ENCODE data around the gene ZNF503. TPM values are rescaled to one million over a fixed set of nuclear protein-coding genes. Genes with fewer than 3 reads are reported as not detected.

ZNF503 gene
- total and polyA plus RNA-seq, 2 experiments from 2014 or later: 0.21 TPM; not detected in 1

DNA sequence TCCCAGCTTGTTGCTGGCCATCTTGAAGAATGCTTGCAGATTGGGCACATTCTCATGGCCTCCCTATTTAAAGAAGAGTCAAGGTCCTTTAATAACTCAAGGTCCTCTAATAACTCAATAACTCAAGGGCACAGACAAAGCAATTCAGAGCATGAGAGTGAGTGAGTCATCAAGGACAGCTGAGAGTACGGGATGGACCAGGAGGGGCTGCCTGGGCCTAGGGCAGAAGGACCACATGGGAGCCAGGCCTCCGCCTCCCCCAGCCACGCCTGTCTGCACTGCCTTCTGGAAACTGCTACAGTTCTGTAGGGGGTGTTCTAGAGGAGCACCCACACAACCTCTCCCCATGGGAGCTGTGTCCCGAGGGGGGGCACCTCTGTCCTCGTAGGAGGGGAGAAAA, 48.9 kb downstream of the ZNF503 start:
- Histone ChIP-seq H3K79me2 (replicated peaks; ENCODE audit: insufficient read depth) (no peaks in the 10 kb centered on the region), H3K27ac (ENCODE audit: low read depth) (no peak overlapping the region), H3K27me3 (ENCODE audit: insufficient read depth) (no peaks in the 10 kb centered on the region), H2AFZ (no peak overlapping the region), H3K36me3 (ENCODE audit: insufficient read depth) (no peaks in the 10 kb centered on the region), H3K4me2 (no peak overlapping the region), H4K20me1 (replicated peaks; ENCODE audit: insufficient read depth) (no peaks in the 10 kb centered on the region), H3K4me3 (no peak overlapping the region), H3F3A (replicated peaks; ENCODE audit: low read depth) (no peaks in the 10 kb centered on the region), H3K4me1 (ENCODE audit: insufficient read depth) (no peaks in the 10 kb centered on the region), H3K9me2 (ENCODE audit: insufficient read depth) (no peaks in the 10 kb centered on the region)
- H3K27ac Mint-ChIP-seq: no peak overlapping the region
- H3K9me3 Mint-ChIP-seq: 0 out of 3 replicates have a peak, but pooled peaks cover 2% of the 10 kb centered on the region
- H3K27me3 Mint-ChIP-seq (ENCODE audit: insufficient read depth, low read depth, poor library complexity): peaks cover 2% of the 10 kb centered on the region
- no peak for TF ChIP-seq STAT1 (IDR thresholded peaks at IDR 0.05; ENCODE audit: unreplicated experiment)
- TF ChIP-seq POLR2AphosphoS5 (IDR thresholded peaks at IDR 0.05; ENCODE audit: low read depth): no peak
- no peak for TF ChIP-seq CREB1 (CRISPR knock-in tag; IDR thresholded peaks at IDR 0.05; ENCODE audit: low read depth)
- TF ChIP-seq ZNF331 (CRISPR knock-in tag; IDR thresholded peaks at IDR 0.05; ENCODE audit: low read depth): no peak
- TF ChIP-seq EZH2phosphoT487 (IDR thresholded peaks at IDR 0.05; ENCODE audit: unreplicated experiment): no peak
- H3K36me3 Mint-ChIP-seq (ENCODE audit: low read depth): no peaks in the 10 kb centered on the region
- ATAC-seq (no peak), DNase-seq (ENCODE audit: low spot score) (no peak)
- H3K4me1 Mint-ChIP-seq: no peaks in the 10 kb centered on the region
- no peak overlapping the region for H3K4me3 Mint-ChIP-seq

DNA sequence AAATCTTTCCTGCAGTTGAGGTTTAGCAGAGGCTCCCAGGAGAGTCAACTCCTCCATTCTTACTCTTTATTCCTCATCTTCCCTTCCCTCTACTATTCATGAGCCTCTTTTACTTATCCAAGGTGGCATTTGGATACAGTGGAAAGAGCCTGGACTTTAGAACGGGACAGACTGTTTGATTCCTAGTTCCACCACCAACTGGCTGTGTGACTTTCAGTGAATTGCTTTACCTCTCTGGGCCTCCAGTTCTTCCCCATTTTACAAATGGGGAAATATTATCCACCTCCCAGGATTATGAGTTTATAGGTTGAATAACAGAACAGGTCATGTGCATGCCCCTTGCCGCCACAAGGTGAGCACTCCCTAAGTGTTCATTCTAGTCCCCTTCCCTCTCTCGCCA, 49.9 kb downstream of the ZNF503 start:
- Histone ChIP-seq H3K4me2 (no peak overlapping the region), H3K27ac (ENCODE audit: low read depth) (no peak overlapping the region), H4K20me1 (replicated peaks; ENCODE audit: insufficient read depth) (no peaks in the 10 kb centered on the region), H3K4me3 (no peak overlapping the region), H2AFZ (no peak overlapping the region), H3K36me3 (ENCODE audit: insufficient read depth) (no peaks in the 10 kb centered on the region), H3K4me1 (ENCODE audit: insufficient read depth) (no peaks in the 10 kb centered on the region), H3F3A (replicated peaks; ENCODE audit: low read depth) (no peaks in the 10 kb centered on the region), H3K27me3 (ENCODE audit: insufficient read depth) (no peaks in the 10 kb centered on the region), H3K9me2 (ENCODE audit: insufficient read depth) (no peaks in the 10 kb centered on the region), H3K79me2 (replicated peaks; ENCODE audit: insufficient read depth) (no peaks in the 10 kb centered on the region)
- Mint-ChIP-seq H3K27ac (no peak overlapping the region), H3K9me3 (0 out of 3 replicates have a peak, but pooled peaks cover 2% of the 10 kb centered on the region), H3K4me1 (no peaks in the 10 kb centered on the region), H3K4me3 (no peak overlapping the region), H3K36me3 (ENCODE audit: low read depth) (no peaks in the 10 kb centered on the region), H3K27me3 (ENCODE audit: insufficient read depth, low read depth, poor library complexity) (no peaks in the 10 kb centered on the region)
- ATAC-seq (no peak), DNase-seq (ENCODE audit: low spot score) (no peak)
- TF ChIP-seq EZH2 (IDR thresholded peaks at IDR 0.05; ENCODE audit: low read depth, unreplicated experiment) (no peak), ZNF462 (CRISPR knock-in tag; IDR thresholded peaks at IDR 0.05) (no peak), CREB1 (CRISPR knock-in tag; IDR thresholded peaks at IDR 0.05; ENCODE audit: low read depth) (no peak), ZNF114 (CRISPR knock-in tag; IDR thresholded peaks at IDR 0.05) (no peak), NANOG (IDR thresholded peaks at IDR 0.05; ENCODE audit: borderline replicate concordance) (no peak), ETS1 (IDR thresholded peaks at IDR 0.05) (no peak), EZH2phosphoT487 (IDR thresholded peaks at IDR 0.05; ENCODE audit: unreplicated experiment) (no peak), POLR2AphosphoS5 (IDR thresholded peaks at IDR 0.05; ENCODE audit: low read depth) (no peak), CTCF (conservative IDR thresholded peaks at IDR 0.05; ENCODE audit: low read depth in 2 of 2) (no peak), ZNF331 (CRISPR knock-in tag; IDR thresholded peaks at IDR 0.05; ENCODE audit: low read depth) (no peak)
